HPDE6-E6E7 (cell line): Measurements from ENCODE around the gene ERVFRD-1.
A peak's percentile ranks its signal among the peaks of the same experiment; 100 is the strongest.

Source experiments
- DNase-seq: peaks from one replicate; pipeline ENCODE4 v3.0.0; 2011; ENCODE audit warnings: missing footprints; ENCODE audit errors: extremely low spot score

The ERVFRD-1 gene

GRCh38 chr6:11129908-11130565 lies 18.5 kb upstream of the ERVFRD-1 start:
- no peak for DNase-seq

DNA sequence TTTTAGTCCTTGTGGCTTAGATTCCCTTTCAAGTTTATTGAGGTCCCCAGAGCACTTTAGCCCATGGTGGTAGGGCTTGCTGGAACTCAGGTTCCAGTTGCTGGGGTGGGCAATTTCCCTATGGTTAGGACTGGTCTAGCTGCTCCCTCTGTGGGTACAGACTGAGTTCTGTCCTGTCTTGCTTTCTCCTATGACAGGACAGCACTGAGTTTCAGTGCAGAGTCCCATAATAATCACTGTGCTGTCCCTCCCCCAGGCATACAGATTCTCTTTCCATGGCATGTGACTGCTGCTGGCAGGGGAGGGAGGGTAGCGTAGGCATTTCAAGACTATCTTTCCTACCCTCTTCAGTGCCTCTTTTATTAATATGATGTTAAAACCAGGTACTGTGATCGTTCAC lies 17.1 kb upstream of the ERVFRD-1 start:
- no peak for DNase-seq

DNA sequence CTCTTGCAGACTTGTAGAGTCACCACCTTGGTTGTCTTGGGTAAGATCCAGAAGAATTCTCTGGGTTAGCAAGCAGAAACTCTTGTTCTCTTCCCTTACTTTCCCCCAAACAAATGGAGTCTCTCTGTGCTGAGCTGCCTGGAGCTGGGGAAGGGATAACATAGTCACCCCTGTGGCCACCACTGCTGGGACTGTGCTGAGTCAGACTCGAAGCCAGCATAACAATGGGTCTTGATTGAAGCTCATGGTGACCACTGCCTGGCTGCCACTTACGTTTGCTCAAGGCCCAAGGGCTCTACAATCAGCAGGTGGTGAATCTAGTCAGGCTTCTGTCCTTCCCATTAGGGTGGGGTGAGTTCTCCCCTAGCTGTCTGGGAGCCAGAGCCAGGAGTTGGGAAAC lies 15.4 kb upstream of the ERVFRD-1 start:
- DNase-seq: no peak

DNA sequence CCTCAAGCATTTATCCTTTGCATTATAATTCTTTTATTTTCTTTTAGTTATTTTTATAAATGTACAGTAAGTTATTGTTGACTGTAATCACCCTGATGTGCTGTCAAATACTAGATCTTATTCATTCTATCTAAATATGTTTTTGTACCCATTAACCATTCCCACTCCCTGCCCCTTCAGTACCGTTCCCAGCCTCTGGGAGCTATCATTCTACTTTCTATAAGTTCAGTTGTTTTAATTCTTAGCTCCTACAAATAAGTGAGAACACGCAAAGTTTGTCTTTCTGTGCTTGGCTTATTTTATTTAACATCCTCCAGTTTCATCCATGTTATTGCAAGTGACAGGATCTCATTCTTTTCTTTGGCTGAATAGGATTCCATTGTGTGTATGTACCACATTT lies 12.5 kb upstream of the ERVFRD-1 start:
- DNase-seq: no peak

GRCh38 chr6:11122380-11122779 lies 10.9 kb upstream of the ERVFRD-1 start:
- no peak for DNase-seq

DNA sequence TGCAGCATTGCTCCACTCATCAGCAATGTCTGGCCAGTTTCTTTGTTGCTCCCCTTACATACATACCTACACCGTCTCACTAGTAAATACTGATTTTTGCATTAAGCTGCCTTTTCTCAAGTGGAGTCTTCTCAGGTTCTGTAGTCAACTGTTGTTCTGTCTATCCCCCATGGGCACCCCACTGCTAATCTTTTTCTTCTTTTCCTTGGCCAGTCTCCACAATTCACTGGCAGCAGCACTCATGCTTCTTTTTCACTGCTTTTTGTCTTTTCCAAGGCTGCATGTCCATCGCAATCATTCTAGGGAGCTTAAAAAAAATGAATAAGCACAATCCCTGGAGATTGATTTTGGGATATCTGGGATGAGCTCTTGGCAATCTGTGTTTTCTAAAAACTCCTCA lies 10.3 kb upstream of the ERVFRD-1 start:
- DNase-seq: no peak

DNA sequence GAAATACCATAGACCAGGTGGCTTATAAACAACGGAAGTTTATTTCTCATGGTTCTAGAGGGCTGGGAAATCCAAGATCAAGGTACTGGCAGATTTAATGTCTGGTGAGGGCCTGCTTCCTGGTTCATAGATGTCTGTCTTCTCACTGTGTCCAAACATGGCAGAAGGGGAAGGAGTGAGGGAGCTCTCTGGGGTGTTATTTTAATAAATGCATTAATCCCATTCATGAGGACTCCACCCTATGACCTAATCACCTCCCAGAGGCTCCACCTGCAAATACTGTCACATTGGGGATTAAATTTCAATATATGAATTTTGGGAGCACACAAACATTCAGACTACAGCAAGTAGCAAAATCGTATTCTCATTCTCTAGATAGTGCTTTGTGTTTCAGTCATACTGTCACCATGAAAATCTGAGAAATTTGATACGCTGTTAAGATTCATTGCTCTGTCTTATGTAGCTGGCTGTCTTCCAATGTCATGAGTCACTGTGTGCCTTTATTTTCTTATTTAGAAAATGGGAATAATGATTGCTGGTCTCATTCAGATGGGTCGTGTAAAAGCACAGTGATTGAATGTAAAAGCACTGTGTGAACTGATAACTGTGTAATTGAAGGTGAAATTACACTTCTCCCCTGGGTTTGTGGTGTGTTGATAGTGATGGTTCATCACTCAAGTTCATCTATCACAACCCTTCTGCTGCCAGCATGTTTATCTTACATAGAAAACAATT lies 8.9 kb upstream of the ERVFRD-1 start:
- DNase-seq: no peak

GRCh38 chr6:11115808-11116536 lies 4.4 kb upstream of the ERVFRD-1 start:
- peak; percentile 67 for DNase-seq

- no peak for DNase-seq
Observed at GRCh38 chr6:11113038-11113437, 1.5 kb upstream of the ERVFRD-1 start.

DNA sequence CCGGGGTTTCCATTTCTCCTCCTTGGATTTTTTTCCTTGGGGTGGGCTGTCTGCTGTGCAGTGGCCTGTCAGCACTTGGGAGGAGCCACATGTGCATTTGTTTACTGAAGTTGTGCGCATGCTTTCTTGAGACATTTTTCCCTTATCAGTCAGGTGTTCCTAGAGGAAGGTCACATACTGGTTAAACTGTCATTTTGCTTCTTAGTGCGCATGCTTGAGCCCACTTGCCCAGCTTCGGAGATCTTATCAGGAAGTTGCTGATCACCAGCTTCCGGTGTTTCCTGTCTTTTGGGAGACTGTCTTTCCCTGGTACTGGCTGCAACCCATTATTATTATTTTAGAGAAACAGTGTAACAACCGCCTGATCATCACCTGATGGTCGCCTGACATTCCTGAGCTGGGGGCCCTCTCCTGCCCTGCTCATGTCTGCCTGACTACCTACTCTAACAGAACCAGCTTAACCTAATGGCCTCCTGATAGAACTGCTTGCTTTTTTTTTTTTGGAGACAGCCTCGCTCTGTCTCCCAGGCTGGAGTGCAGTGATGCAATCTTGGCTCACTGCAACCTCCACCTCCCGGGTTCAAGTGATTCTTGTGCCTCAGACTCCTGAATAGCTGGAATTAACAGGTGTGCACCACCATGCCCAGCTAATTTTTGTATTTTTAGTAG lies 378 bp upstream of the ERVFRD-1 start:
- DNase-seq: no peak

DNA sequence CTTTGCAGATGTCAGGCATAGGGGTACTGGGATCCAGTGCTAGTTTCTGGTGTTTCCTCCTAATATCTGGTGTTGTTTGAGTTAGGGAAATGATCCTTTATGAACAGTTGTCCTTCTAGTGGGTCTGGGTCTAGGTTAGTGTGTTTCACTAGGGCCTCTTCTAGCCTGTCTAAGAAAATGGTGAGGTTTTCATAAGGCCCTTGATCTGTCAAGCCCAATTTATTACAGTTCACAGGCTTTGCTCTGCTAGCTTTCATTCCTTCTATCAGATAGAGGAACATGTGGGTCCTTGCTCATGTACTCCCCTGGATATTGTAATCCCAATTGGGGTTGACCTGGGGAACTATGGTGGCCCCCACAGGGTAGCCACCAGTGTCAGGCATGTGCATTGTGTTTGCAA lies 2.8 kb downstream of the ERVFRD-1 start:
- no peak for DNase-seq

- no peak for DNase-seq
Observed at GRCh38 chr6:11103065-11103464, 8.5 kb downstream of the ERVFRD-1 start.

- no peak for DNase-seq
Observed at GRCh38 chr6:11101417-11101816, 10.1 kb downstream of the ERVFRD-1 start.

DNA sequence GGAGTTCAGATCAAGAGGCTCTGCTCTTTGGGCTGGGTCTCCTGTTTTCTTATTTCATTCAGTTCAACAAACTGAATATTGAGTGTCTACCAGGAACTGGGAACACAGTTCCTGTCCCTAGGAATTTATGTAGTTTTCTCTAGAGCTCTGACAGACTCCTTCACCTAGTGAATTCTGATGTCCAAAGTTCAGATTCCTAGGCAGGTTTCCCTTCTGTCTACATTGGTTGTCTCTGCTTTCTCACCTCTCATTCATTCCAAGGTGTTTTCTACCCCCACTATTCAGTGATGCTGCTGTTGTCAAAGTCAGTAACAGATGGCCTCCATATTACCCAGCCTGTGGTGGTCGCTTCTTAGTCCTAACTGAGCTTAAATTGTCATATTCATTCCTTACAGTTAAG lies 13.5 kb downstream of the ERVFRD-1 start:
- no peak for DNase-seq

DNA sequence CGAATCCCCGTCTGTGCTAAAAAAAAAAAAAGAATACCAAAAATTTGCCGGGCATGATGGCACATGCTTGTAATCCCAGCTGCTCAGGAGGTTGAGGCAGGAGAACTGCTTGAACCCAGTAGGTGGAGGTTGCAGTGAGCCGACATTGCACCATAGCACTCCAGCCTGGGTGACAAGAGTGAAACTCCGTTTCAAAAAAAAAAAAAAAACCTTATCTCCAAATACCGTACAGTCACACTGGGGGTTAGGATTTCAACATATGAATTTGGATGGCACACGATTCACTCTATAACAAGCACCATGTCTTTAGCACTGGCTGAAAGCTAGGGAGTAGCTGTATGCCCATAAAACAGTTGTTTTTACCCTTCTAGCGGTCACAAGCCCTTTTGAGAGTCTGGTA lies 14.0 kb downstream of the ERVFRD-1 start:
- DNase-seq: no peak

DNA sequence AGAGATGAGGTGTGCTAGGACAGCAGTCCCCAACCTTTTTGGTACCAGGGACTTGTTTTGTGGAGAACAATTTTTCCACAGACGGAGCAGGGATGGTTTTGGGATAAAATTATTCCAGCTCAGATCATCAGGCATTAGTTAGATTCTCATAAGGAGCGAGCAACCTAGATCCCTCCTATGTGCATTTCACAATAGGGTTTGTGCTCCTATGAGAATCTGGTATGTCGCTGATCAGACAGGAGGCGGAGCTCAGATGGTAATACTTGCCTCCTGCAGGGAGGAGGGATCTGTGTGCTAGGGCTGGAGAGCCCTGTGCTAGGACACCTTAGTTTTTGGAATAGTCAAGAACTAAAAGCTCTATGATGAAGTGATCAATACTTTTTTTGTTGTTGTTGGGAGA lies 15.4 kb downstream of the ERVFRD-1 start:
- DNase-seq: no peak

- DNase-seq: no peak
Observed at GRCh38 chr6:11094941-11095340, 16.6 kb downstream of the ERVFRD-1 start.

- peak; percentile 27 for DNase-seq
Observed at GRCh38 chr6:11094411-11094851, 17.1 kb downstream of the ERVFRD-1 start.

GRCh38 chr6:11093626-11094410 lies 17.7 kb downstream of the ERVFRD-1 start, which contains the start of gene SMIM13:
TSS of gene SMIM13 (plus strand) at chr6:11093834. CDS start at chr6:11094314, 480 bp downstream.
- DNase-seq: peak; percentile 96

- no peak for DNase-seq
Observed at GRCh38 chr6:11093376-11093625, 18.2 kb downstream of the ERVFRD-1 start.

DNA sequence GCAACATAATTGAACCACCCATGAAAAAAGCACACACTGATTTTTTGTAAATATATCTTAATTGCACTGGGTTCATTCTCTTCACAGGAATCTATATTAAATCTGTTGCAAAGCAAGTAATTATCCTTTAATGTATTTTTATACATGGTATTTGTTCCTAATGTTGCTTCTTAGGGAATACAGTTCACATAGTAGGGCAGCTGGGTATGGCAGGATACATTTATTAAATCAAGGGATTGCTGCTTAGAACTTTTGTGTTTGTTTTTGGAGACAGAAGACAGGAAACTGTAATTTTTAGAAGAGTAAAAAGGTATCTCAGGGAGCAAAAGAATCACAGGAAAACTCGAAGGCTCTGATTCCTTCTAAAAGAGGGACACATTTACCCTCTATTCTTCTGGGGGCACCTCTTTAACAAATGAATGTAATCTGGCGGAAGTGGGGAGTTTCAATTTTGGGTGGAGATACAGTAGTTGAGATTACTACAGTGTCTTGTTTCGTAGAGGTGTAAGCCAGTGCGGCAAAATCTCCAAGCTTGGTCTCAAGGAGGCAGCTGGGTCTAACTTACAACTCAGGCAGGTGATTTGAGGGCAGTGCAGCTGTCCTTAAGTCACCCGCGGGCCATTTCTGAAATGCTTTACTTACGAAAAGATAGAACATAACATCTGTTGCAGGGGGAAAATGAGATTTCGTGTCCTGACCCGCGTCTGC lies 18.7 kb downstream of the ERVFRD-1 start:
- peak; percentile 29 for DNase-seq
